ENCODE measurements around the gene NPAS3.

Gene NPAS3

DNA sequence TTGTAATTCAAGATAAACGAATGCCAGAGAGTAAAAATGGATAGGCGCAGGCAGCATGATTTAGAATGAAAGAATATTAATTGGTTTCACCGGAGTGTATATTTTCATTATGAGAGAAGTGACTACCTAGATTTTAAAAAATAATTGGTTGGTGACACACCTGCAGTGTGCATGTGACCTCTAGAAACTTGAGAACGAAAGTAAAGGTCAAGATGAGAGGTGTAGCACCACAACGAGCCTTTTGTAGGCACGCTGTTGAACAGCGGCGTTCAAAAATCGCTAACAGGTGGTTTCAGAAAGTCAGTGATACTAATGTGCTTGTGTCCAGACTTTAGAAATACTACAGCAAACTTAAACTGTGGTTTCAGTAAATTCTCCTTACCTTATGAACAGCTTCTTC lies 123.8 kb downstream of the NPAS3 start:
- Histone ChIP-seq H3K9me3 (ENCODE audit: insufficient read depth, low read depth, low read length) (no peaks in the 10 kb centered on the region), H4K20me1 (ENCODE audit: insufficient read depth, low read length, poor library complexity, severe bottlenecking) (no peaks in the 10 kb centered on the region), H3K4me2 (ENCODE audit: low read depth, low read length, poor library complexity, severe bottlenecking) (no peak overlapping the region), H3F3A (ENCODE audit: low read depth) (no peaks in the 10 kb centered on the region), H3K79me2 (ENCODE audit: insufficient read depth, low read length) (no peaks in the 10 kb centered on the region), H3K4me3 (ENCODE audit: low read length, poor library complexity, severe bottlenecking) (no peak overlapping the region), H2AFZ (ENCODE audit: low read length) (no peak overlapping the region), H3K27me3 (ENCODE audit: insufficient read depth, low read length, poor library complexity, severe bottlenecking) (no peaks in the 10 kb centered on the region), H3K36me3 (ENCODE audit: insufficient read depth, low read length) (no peaks in the 10 kb centered on the region), H3K9ac (ENCODE audit: low read depth, low read length, poor library complexity, severe bottlenecking) (no peak overlapping the region), H3K4me1 (ENCODE audit: insufficient read depth, low read length, poor library complexity, severe bottlenecking) (no peaks in the 10 kb centered on the region), H3K9me2 (replicated peaks; ENCODE audit: low read depth, low read length) (no peaks in the 10 kb centered on the region)
- TF ChIP-seq, protein P1, sequence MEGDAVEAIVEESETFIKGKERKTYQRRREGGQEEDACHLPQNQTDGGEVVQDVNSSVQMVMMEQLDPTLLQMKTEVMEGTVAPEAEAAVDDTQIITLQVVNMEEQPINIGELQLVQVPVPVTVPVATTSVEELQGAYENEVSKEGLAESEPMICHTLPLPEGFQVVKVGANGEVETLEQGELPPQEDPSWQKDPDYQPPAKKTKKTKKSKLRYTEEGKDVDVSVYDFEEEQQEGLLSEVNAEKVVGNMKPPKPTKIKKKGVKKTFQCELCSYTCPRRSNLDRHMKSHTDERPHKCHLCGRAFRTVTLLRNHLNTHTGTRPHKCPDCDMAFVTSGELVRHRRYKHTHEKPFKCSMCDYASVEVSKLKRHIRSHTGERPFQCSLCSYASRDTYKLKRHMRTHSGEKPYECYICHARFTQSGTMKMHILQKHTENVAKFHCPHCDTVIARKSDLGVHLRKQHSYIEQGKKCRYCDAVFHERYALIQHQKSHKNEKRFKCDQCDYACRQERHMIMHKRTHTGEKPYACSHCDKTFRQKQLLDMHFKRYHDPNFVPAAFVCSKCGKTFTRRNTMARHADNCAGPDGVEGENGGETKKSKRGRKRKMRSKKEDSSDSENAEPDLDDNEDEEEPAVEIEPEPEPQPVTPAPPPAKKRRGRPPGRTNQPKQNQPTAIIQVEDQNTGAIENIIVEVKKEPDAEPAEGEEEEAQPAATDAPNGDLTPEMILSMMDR (conservative IDR thresholded peaks at IDR 0.05; ENCODE audit: low read length), result no peak
- TF ChIP-seq EZH2phosphoT487 (IDR thresholded peaks at IDR 0.05; ENCODE audit: borderline replicate concordance), result no peak

GRCh38 chr14:33062881-33063280 lies 124.2 kb downstream of the NPAS3 start:
- Histone ChIP-seq H4K20me1 (ENCODE audit: insufficient read depth, low read length, poor library complexity, severe bottlenecking) (no peaks in the 10 kb centered on the region), H3K36me3 (ENCODE audit: insufficient read depth, low read length) (no peaks in the 10 kb centered on the region), H3K79me2 (ENCODE audit: insufficient read depth, low read length) (no peaks in the 10 kb centered on the region), H2AFZ (ENCODE audit: low read length) (no peak overlapping the region), H3K4me2 (ENCODE audit: low read depth, low read length, poor library complexity, severe bottlenecking) (no peak overlapping the region), H3K4me3 (ENCODE audit: low read length, poor library complexity, severe bottlenecking) (no peak overlapping the region), H3K4me1 (ENCODE audit: insufficient read depth, low read length, poor library complexity, severe bottlenecking) (no peaks in the 10 kb centered on the region), H3K9me2 (replicated peaks; ENCODE audit: low read depth, low read length) (no peaks in the 10 kb centered on the region), H3F3A (ENCODE audit: low read depth) (no peaks in the 10 kb centered on the region), H3K27me3 (ENCODE audit: insufficient read depth, low read length, poor library complexity, severe bottlenecking) (no peaks in the 10 kb centered on the region), H3K9me3 (ENCODE audit: insufficient read depth, low read depth, low read length) (no peaks in the 10 kb centered on the region), H3K9ac (ENCODE audit: low read depth, low read length, poor library complexity, severe bottlenecking) (no peak overlapping the region)
- TF ChIP-seq, protein P1 (conservative IDR thresholded peaks at IDR 0.05; ENCODE audit: low read length), result no peak
- TF ChIP-seq EZH2phosphoT487 (IDR thresholded peaks at IDR 0.05; ENCODE audit: borderline replicate concordance), result no peak

DNA sequence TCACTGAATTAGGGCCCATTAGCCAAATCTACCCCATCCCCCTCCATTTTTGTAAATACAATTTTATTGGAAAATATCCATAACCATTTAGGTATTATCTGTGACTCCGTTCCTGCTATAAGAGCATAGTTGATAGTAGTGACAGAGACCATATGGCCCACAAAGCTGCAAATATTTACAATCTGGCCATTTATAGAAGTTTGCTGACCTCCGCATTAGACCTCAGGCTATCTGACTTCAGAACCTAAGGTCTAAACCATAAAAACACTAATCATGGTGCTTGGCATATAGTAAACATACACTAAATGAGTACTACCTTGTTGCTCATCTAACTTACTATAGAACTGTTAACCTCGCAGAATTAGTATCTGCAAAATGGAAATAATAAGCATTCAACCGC lies 124.8 kb downstream of the NPAS3 start:
- Histone ChIP-seq H3K4me2 (ENCODE audit: low read depth, low read length, poor library complexity, severe bottlenecking) (no peak overlapping the region), H3K9me2 (replicated peaks; ENCODE audit: low read depth, low read length) (no peaks in the 10 kb centered on the region), H3K27me3 (ENCODE audit: insufficient read depth, low read length, poor library complexity, severe bottlenecking) (no peaks in the 10 kb centered on the region), H3K9ac (ENCODE audit: low read depth, low read length, poor library complexity, severe bottlenecking) (no peak overlapping the region), H3F3A (ENCODE audit: low read depth) (no peaks in the 10 kb centered on the region), H3K4me1 (ENCODE audit: insufficient read depth, low read length, poor library complexity, severe bottlenecking) (no peaks in the 10 kb centered on the region), H3K4me3 (ENCODE audit: low read length, poor library complexity, severe bottlenecking) (no peak overlapping the region), H3K36me3 (ENCODE audit: insufficient read depth, low read length) (no peaks in the 10 kb centered on the region), H3K9me3 (ENCODE audit: insufficient read depth, low read depth, low read length) (no peaks in the 10 kb centered on the region), H2AFZ (ENCODE audit: low read length) (no peak overlapping the region), H4K20me1 (ENCODE audit: insufficient read depth, low read length, poor library complexity, severe bottlenecking) (no peaks in the 10 kb centered on the region), H3K79me2 (ENCODE audit: insufficient read depth, low read length) (no peaks in the 10 kb centered on the region)
- TF ChIP-seq, protein P1 (conservative IDR thresholded peaks at IDR 0.05; ENCODE audit: low read length), result no peak

All from Loucy (cell line).